Transverse colon (tissue), 4 donors: ENCODE results near the gene CXCL17.

Experiments used
- EP300 ChIP-seq: sonication (generic); formaldehyde crosslinking; IDR thresholded peaks from one replicate; pipeline ENCODE4 v1.6.1; 2017; ENCODE audit warnings: antibody characterized with exemption, low read depth
- POLR2A ChIP-seq: fragments of 450-650 bp; IDR thresholded peaks from one replicate; pipeline ENCODE4 v1.6.1; 2016; ENCODE audit warnings: antibody characterized with exemption, mild to moderate bottlenecking, moderate library complexity
- POLR2AphosphoS5 ChIP-seq, 3 donors: sonication (generic); formaldehyde crosslinking; IDR thresholded peaks; one replicate each; pipeline ENCODE4 v1.6.1; 2016; ENCODE audit warnings: antibody characterized with exemption in 3 of 3
- TF ChIP-seq, protein P1 (sequence below), 5 experiments: fragments of 200-600 bp in 3 of 5; fragments of 450-650 bp in 2 of 5; sonication (generic) in 3 of 5; IDR thresholded peaks; 1 replicate in 2 of 5; 2 replicates in 3 of 5; pipeline ENCODE4 v1.5.1; 2016 to 2017; ENCODE audit warnings: antibody characterized with exemption in 5 of 5, inconsistent platforms in 3 of 5, mild to moderate bottlenecking in 2 of 5, moderate library complexity in 1 of 5

DNA sequence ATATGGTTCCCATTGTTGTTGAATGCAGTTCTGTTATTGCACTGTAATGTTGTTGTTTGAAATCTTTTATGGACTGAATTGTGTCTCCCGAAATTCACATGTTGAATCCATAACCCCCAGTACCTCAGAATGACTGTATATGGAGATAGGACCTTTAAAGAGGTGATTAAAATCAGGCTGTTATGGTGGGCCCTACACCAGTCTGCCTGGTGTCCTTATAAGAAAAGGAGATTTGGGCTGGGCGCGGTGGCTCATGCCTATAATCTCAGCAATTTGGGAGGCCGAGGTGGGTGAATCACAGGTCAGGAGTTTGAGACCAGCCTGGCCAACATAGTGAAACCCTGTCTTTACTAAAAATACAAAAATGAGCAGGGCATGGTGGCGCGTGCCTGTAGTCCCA lies 7.4 kb downstream of the CXCL17 start:
- TF ChIP-seq, protein P1, sequence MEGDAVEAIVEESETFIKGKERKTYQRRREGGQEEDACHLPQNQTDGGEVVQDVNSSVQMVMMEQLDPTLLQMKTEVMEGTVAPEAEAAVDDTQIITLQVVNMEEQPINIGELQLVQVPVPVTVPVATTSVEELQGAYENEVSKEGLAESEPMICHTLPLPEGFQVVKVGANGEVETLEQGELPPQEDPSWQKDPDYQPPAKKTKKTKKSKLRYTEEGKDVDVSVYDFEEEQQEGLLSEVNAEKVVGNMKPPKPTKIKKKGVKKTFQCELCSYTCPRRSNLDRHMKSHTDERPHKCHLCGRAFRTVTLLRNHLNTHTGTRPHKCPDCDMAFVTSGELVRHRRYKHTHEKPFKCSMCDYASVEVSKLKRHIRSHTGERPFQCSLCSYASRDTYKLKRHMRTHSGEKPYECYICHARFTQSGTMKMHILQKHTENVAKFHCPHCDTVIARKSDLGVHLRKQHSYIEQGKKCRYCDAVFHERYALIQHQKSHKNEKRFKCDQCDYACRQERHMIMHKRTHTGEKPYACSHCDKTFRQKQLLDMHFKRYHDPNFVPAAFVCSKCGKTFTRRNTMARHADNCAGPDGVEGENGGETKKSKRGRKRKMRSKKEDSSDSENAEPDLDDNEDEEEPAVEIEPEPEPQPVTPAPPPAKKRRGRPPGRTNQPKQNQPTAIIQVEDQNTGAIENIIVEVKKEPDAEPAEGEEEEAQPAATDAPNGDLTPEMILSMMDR (IDR thresholded peaks at IDR 0.05): no peak
- TF ChIP-seq POLR2A (no peak), POLR2AphosphoS5 (IDR thresholded peaks at IDR 0.05) (no peak), EP300 (no peak)
